Body of pancreas (tissue), 4 donors: ENCODE results near the gene HSPA12B. TPM values are rescaled to one million over a fixed set of nuclear protein-coding genes. Genes with fewer than 3 reads are reported as not detected.

Experiments
- ATAC-seq: fragments of 150-250 bp; one replicate; pipeline ENCODE4 v1.9.1; 2016
- DNase-seq, 4 donors: peaks; one replicate each; pipeline ENCODE4 v3.0.0-alpha.2; 2019
- H3K27ac ChIP-seq, 4 donors: fragments of 200-600 bp; sonication (generic); 1 replicate in 3 of 4; 2 replicates in 1 of 4; pipeline versions ENCODE4 v1.5.1 to v1.6.1; 2016 to 2019; ENCODE audit warnings: mild to moderate bottlenecking in 1 of 4, mixed read lengths in 1 of 4, moderate library complexity in 1 of 4
- H3K27me3 ChIP-seq, 2 donors: fragments of 200-600 bp; sonication (generic); one replicate each; pipeline ENCODE4 v1.6.0; 2016; ENCODE audit warnings: mild to moderate bottlenecking in 1 of 2
- H3K36me3 ChIP-seq, 2 donors: fragments of 200-600 bp; sonication (generic); replicated peaks in 1 of 2; 2 replicates each; pipeline ENCODE4 v1.5.1; 2016; ENCODE audit warnings: low read depth in 2 of 2; ENCODE audit not compliant: insufficient read depth in 1 of 2
- H3K4me1 ChIP-seq: fragments of 200-600 bp; sonication (generic); one replicate; pipeline ENCODE4 v1.6.0; 2016
- H3K4me3 ChIP-seq, 2 donors: fragments of 200-600 bp; sonication (generic); 1 replicate in 1 of 2; 2 replicates in 1 of 2; pipeline ENCODE4 v1.5.1; 2016 to 2019
- H3K9me3 ChIP-seq, 3 donors: fragments of 200-600 bp; sonication (generic); 1 replicate in 2 of 3; 2 replicates in 1 of 3; pipeline ENCODE4 v1.5.1; 2016
- POLR2A ChIP-seq, 3 donors: fragments of 450-650 bp; IDR thresholded peaks; one replicate each; pipeline ENCODE4 v1.6.1; 2016; ENCODE audit warnings: antibody characterized with exemption in 3 of 3, mild to moderate bottlenecking in 2 of 3
- WGBS, 2 donors: methylation state at CpG; one replicate each; pipeline ENCODE4 v1.1.5; 2017; 5-methylcytosine and 5-hydroxymethylcytosine counted together
- intact Hi-C: fragments of 100-400 bp; cut with DNase I; formaldehyde crosslinking; loops from one replicate; pipeline ENCODE4 v1.15.1; 2023
- total RNA-seq, 2 donors: library from RNA; depleted of rRNA; stranded (reverse); fragments of >200 nt; gene quantifications; one replicate each; pipeline ENCODE4 v1.1.0, GENCODE V29; 2016
- TF ChIP-seq, protein P1 (sequence below), 7 experiments: fragments of 450-650 bp in 4 of 7; fragments of 200-600 bp in 3 of 7; sonication (generic) in 3 of 7; IDR thresholded peaks; one replicate each; pipeline ENCODE4 v1.5.1; 2016 to 2019; ENCODE audit warnings: antibody characterized with exemption in 7 of 7

The HSPA12B gene, protein sequence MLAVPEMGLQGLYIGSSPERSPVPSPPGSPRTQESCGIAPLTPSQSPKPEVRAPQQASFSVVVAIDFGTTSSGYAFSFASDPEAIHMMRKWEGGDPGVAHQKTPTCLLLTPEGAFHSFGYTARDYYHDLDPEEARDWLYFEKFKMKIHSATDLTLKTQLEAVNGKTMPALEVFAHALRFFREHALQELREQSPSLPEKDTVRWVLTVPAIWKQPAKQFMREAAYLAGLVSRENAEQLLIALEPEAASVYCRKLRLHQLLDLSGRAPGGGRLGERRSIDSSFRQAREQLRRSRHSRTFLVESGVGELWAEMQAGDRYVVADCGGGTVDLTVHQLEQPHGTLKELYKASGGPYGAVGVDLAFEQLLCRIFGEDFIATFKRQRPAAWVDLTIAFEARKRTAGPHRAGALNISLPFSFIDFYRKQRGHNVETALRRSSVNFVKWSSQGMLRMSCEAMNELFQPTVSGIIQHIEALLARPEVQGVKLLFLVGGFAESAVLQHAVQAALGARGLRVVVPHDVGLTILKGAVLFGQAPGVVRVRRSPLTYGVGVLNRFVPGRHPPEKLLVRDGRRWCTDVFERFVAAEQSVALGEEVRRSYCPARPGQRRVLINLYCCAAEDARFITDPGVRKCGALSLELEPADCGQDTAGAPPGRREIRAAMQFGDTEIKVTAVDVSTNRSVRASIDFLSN
- 1 to 10 TPM; 3.3 to 4.4 TPM for total RNA-seq

- no peaks in the 10 kb centered on the region for H3K36me3 ChIP-seq
- H3K4me3 ChIP-seq = no peak within 1 kb of the TSS
- H3K27me3 ChIP-seq = no peaks in the 10 kb centered on the region
- WGBS, 2 donors = 20% methylated on average over 40 of the region's 67 CpGs; no CpG with 5 or more reads in 1 of the 2 donors
- DNase-seq (no peak), ATAC-seq (peak; percentile 32)
- no peak for TF ChIP-seq POLR2A (IDR thresholded peaks at IDR 0.05)
- TF ChIP-seq, protein P1, sequence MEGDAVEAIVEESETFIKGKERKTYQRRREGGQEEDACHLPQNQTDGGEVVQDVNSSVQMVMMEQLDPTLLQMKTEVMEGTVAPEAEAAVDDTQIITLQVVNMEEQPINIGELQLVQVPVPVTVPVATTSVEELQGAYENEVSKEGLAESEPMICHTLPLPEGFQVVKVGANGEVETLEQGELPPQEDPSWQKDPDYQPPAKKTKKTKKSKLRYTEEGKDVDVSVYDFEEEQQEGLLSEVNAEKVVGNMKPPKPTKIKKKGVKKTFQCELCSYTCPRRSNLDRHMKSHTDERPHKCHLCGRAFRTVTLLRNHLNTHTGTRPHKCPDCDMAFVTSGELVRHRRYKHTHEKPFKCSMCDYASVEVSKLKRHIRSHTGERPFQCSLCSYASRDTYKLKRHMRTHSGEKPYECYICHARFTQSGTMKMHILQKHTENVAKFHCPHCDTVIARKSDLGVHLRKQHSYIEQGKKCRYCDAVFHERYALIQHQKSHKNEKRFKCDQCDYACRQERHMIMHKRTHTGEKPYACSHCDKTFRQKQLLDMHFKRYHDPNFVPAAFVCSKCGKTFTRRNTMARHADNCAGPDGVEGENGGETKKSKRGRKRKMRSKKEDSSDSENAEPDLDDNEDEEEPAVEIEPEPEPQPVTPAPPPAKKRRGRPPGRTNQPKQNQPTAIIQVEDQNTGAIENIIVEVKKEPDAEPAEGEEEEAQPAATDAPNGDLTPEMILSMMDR (IDR thresholded peaks at IDR 0.05) = no peak
- H3K4me1 ChIP-seq = peaks cover 19% of the 10 kb centered on the region
- intact Hi-C loops = no loop called here
- no peaks in the 10 kb centered on the region for H3K9me3 ChIP-seq
- H3K27ac ChIP-seq = no peak within 1 kb of the TSS
Observed at GRCh38 chr20:3732327-3733118, at the start of gene HSPA12B. HSPA12B (plus strand) TSS chr20:3732685; CDS start chr20:3738675, 5,990 bp downstream.

DNA sequence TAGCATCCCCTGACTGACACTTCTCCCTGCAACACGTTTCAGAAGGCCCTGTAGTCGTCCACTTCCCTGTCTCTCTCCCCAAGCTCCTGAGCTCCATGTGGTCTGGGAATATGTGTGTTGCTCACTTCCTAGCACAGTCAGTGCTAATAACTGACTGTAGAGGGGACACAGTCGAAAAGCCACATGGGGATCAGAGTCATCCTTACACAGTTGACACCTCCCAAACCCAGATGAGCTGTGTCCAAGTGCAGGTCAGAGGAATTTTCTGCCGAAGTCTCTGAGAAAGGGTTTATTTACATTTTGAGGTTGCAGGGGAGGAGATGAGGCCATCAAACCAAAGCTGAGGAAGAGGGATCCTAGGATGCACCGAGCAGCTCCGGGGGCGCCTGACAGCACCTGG lies 47.1 kb upstream of the HSPA12B start:
- 35 to 37% methylated on average over 7 of the region's 7 CpGs for WGBS, 2 donors
- Histone ChIP-seq H3K27ac (no peak overlapping the region), H3K9me3 (no peaks in the 10 kb centered on the region), H3K4me3 (no peak overlapping the region), H3K27me3 (peaks cover 0 to 16% of the 10 kb centered on the region in 2 donors), H3K36me3 (no peaks in the 10 kb centered on the region), H3K4me1 (peaks cover 8% of the 10 kb centered on the region)
- ATAC-seq (no peak), DNase-seq (no peak)
- TF ChIP-seq, protein P1 (IDR thresholded peaks at IDR 0.05) = no peak
- no peak for TF ChIP-seq POLR2A (IDR thresholded peaks at IDR 0.05)
- intact Hi-C loops = no loop called here

DNA sequence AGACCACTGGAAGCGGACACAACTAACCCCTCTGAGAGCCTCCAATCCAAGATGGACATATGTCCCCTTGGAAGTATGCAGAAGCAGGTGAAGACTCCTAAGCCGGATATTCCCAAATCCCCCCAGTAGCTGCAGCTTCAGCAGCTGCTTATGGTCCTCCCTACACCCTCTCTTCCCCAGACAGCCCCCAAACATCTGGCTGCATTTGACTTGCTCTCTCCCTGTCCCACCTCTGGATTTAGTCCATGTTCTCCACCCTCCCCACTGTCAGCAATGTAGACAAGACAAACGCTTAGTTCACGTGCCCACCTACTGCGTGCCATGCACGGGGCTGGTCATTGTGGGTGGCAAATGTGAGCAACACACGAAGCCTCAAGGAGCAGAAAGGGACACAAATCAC lies 46.1 kb upstream of the HSPA12B start:
- WGBS, 2 donors = 67 to 74% methylated on average over 7 of the region's 7 CpGs
- Histone ChIP-seq H3K4me1 (peaks cover 4% of the 10 kb centered on the region), H3K27me3 (peaks cover 0 to 7% of the 10 kb centered on the region in 2 donors), H3K9me3 (no peaks in the 10 kb centered on the region), H3K27ac (no peak overlapping the region), H3K4me3 (no peak overlapping the region), H3K36me3 (no peaks in the 10 kb centered on the region)
- intact Hi-C loops = no loop called here
- DNase-seq (no peak), ATAC-seq (no peak)
- no peak for TF ChIP-seq POLR2A (IDR thresholded peaks at IDR 0.05)
- TF ChIP-seq, protein P1 (IDR thresholded peaks at IDR 0.05) = no peak

- Histone ChIP-seq H3K36me3 (no peaks in the 10 kb centered on the region), H3K27me3 (peaks cover 0 to 5% of the 10 kb centered on the region in 2 donors), H3K27ac (peak overlapping the region in 1 of 4 donors; percentile 5), H3K9me3 (no peaks in the 10 kb centered on the region), H3K4me3 (no peak overlapping the region), H3K4me1 (no peaks in the 10 kb centered on the region)
- no peak for TF ChIP-seq POLR2A (IDR thresholded peaks at IDR 0.05)
- TF ChIP-seq, protein P1 (IDR thresholded peaks at IDR 0.05) = no peak
- 44 to 49% methylated on average over 9 of the region's 9 CpGs for WGBS, 2 donors
- DNase-seq (peak; percentile 30 to 67 (median 55)), ATAC-seq (peak; percentile 59)
- intact Hi-C loops = no loop called here
Observed at GRCh38 chr20:3686867-3687321, 45.6 kb upstream of the HSPA12B start.
